Fibroblast of upper back skin (primary cell): ENCODE results near the gene ATP4B.

Experiments
- DNase-seq: peaks from one replicate; pipeline ENCODE4 v3.0.0-alpha.2; 2013

Gene ATP4B

DNA sequence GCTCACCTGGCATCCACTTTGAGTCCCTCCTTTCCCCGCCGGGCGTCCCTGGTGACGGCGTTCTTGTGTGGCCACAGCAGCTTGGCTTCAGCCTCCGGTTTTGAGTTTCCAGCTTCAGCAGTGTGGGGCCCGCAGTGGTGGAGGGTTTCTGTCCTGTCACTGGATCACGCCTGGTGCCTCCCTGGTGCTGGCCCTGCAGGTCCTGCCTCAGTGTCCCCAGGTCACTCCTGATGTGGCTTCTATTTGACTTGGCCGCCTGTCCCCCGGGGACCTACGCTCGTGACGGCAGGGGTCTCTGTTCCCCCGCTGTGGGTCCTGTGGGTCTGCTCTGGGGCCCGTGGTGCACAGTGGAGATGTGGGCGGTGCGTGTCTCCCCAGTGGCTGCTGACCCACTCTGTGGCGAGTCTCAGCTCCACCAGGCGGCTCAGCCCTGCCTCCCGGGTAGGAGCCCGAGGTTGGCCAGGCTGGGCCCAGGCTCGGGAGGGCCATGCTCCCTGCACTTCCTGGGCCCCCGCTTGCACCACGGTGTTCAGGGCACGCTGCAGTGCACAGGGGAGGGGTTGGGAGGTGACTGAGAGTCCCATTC is 1.9 kb downstream of the ATP4B start:
- no peak for DNase-seq

DNA sequence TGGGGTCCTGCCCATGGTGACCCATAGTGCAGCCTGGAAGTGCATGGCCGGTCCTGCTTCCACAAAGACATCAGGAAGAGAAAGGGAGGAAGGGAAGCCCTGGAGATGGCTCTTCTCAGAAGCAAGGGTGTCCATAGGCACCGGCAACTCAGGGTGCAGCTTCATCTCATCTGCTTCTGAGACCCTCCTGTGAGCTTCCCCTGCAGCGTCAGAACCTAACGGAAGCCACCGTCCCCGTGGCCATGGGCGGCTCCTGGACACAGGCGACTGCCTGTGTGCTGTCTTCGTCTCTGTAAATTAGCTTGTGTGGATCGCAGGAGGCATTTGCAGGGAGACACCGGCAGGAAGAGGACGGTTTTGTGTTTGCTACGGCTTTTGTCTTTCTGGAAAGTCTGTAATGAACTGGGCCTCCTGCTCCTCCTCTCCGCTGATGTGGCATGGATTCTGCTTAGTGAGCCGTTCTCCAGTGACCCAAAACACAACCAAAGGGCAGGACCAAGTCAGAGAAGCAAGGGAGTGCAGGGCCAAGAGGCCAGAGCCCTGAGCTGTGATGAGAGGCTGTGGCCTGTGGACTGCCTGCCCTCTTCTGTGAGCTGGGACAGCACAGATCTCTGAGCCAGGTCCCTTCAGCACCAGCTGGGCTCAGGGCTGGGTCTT is 2.5 kb downstream of the ATP4B start:
- no peak for DNase-seq

DNA sequence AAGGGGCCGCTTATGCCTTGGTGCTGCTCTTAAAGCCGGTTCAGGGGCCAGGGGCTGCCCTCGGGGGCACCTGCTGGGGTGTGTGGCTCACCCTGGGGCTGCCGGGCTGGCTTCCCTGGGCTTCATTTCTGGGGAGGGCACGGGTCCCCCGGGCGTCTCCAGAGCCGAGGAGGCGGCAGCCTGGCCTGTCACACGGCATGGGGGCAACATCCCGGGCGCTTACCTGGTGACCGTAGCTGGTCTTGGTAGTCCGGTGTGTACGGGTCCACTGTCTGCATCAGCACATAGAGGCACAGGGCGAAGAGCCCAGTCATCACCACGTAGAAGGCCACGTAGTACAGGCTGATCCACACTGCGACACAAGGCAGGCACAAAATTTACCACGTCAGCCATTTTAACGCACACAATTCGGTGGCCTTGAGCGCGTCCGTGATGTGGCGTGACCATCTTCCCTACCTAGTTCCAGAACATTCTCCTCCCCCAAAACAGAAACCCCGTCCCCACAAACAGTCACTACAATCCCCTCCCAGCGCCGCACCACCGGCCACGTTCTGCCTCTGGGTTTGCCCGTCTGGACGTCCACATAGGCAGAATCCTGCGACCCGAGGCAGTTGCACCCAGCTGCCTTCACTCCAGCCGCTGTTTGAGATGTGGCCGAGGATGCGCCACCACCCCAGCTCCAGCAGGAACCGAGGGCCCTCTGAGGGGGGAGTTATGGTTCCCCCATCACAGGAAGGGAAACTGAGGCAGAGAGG is 3.2 kb downstream of the ATP4B start:
- no peak for DNase-seq

DNA sequence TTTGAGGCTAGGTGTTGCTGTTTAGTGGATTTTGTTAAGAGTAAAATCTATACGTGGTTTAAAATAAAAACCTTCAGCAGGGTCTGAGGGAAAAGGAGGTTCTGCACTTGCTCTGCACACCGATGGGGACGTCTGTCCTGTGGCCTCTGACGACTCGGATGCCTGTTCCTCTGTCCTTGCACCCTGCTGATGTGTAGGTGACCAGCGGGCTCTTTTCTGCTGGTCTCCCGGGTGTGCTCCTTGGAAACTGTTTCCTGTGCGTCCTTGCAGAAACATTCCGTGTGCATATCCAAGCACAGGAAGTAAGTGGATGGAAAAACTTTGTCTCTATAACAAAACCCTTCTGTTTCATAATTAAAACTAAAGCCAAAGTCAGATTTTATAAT is 3.8 kb downstream of the ATP4B start:
- DNase-seq: no peak

DNA sequence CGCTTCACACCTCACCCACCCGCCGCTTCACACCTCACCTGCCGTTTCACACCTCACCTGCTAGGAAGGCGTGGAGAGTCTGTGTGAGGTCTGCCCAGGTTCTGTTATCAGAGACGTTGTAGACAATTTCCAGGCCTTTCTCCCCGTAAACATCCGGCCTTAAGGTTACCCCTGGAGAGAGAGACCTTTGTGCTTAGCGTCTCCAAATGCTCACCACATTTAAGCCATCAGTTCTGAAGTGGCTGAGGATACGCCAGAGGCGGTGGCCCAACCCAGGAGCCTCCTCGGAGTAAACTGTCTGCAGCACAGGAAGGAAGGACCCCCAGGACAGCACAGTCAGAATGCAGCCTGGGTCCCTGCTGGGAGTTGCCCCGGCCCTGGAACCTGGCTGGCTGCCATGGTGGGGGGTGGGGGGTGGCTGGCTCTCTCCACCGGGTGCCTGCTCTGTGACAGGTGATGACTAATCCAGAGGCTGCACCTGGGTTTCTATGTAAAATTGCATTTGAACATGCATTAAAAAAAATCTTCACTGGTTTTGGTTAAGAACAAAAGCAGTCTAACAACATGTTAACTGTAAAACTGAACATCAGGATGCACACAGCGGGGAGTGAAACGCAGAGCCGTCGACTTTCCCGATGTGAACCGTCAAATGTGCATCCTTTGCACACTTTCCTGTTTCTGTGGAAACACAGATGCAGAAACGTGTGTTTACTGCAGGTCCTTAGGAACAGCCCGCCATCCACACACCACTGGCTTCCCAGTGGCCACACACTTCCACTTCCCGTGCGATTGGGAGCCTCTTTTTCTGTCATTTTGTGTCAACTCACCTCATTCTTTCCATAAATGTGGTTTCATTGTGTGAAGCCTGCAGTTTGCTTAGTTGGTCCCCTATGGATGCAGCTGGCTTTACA is 4.5 kb downstream of the ATP4B start:
- no peak for DNase-seq

DNA sequence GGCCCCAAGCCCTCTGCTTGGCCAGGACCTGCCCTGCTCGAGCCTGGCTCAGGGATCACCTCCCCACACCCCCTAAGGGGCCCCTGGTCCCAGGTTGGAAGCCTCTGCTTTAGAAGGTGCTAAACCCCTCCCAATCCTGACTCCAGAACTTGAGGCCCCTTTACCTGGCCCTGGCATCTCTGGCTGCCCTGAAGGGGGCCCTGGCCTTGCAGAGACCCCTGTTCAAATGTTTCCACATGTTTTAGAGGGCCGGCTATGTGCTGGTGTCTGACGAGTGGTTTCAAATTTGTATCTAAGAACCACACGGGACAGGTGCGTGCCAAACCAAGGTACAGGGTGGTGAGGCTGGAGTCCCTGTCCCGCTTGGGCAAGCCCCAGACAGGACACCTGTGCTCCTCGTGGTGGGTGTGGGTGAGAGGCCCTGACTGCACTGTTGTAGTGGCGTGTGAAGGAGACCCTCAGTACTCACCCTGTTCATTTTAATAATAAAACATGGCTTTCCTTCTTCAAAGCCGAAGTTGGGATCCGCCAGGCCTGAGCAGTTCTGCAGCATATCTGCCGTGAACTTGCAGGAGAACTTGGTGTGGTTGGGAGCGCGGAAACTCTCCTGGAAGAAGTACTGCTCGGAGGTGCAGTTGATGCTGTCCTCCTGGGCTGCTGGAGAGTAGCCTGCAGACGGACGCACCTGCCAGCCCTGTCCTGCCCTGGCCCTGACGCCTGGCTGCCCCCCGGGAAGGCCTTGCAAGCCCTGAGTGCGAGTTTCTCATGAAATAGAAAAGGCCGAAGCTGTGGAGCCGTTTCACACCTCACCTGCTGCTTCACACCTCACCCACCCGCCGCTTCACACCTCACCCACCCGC is 5.4 kb downstream of the ATP4B start:
- DNase-seq: no peak

DNA sequence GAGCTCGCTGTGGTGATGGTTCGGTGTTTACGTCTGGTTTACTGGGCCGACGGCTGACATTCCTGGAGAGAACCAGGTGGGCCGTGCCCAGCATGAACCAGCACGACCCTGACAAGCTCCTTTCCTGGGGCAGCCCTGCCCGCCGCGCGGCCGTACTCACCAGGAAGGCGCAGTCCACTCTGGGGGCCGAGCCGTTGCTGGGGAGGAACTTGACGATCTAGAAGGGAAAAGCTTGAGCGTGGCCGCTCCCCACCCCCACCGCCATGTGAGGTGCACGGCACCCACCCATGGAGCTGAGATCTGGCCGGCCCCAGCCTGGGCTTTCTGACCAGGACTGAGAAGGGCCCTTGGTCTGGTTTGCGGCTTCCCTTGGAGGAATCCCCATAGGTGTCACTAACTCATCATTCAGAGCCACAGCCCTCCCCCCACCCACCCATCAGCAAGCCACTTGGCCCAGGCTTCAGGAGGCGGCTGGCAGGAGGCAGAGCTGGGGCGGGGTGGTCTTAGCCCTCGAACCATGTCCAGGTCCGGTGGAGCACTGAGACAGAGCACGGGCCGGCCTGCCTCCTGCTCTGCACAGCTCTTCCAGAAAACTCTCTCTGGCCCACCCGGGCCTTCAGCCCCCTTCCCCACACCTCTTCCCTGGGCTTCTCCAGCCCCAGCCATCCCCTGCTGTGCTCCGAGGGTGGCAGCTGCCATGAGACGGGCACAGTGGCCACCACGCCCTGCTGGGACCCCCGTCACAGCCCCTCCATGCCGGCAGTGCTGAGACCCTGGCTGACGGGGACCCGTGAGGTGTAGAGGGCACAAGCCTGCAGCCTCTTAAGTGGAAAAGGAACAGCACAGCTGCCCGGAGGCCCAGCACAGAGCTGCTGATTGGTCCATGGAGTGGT is 6.2 kb downstream of the ATP4B start:
- no peak for DNase-seq

DNA sequence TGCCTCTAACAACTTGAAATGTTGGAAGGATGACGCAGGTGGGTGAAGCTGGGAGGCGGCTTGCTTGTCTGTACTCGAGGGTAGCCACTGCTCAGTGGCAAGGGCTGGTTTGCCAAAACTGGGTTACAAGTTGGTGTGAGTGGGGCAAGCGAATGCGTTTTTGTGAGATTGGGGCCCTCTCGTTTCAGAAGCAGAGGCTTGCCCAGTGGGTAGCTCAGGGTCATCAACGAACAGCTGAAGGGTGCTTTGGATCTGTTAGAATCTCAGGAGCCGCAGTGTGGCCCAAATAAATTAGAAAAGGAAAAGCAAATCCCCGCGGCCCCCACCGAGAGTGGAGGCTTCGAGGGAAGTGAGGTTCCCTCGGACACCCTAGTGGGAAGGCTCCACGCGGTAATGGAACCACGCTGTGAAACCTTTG is 7.3 kb downstream of the ATP4B start:
- DNase-seq: no peak

DNA sequence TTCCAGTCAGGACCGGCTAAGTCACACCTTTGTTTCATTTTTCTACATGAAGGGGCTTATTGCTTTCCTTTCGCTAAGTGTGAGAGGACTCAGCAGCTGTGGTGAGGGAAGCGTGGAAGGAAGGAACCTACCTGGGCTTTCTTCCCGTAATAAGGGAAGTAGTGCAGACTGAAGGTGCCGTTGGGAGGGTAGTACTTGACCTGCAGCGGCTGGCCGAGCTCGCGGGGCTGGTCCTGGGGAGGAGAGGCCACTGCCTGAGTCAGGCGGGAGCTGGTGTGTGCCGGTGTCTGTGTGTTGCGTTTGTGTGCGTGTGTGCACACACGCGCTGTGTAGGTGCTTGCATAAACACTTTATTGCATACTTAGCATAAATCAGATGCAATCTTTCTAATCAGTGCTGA is 7.7 kb downstream of the ATP4B start:
- no peak for DNase-seq

DNA sequence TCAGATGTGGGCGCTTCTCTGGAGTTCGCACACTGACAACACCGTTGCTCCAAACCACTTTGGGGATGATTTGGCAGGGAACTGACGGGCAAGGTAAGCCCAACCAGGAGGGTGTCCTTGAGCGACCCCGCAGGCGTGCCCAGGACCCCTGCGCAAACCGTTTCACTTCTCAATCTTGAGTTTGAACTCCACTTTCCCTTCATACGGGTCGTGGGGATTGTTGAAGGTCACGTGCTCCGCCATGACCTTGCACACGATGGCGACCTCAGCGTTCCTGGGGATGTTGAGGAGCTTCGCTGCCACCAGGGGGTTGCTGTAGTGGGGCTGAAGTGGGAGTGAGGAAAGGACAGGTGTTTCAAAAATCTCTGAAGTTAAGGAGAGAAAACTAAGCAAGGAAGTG is 8.8 kb downstream of the ATP4B start:
- DNase-seq: no peak

DNA sequence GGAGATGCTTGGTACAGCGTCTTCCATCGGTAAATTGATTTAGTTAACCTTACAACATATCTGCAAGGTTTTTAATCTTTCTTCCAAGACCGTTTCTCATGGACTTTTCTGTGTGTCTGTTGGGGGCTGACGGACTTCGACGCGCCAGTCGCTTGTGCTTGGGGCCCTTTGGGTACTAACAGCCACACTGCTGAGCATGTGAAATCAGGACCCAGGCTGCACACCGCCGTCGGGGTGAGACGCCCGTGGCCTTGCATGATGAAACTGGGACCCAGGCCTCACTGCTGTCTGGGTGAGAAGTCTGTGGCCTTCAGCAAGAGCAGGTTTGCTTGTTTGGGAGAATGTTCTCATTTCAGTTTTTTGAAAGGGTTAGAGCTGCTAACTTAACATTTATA is 9.8 kb downstream of the ATP4B start:
- DNase-seq: no peak

DNA sequence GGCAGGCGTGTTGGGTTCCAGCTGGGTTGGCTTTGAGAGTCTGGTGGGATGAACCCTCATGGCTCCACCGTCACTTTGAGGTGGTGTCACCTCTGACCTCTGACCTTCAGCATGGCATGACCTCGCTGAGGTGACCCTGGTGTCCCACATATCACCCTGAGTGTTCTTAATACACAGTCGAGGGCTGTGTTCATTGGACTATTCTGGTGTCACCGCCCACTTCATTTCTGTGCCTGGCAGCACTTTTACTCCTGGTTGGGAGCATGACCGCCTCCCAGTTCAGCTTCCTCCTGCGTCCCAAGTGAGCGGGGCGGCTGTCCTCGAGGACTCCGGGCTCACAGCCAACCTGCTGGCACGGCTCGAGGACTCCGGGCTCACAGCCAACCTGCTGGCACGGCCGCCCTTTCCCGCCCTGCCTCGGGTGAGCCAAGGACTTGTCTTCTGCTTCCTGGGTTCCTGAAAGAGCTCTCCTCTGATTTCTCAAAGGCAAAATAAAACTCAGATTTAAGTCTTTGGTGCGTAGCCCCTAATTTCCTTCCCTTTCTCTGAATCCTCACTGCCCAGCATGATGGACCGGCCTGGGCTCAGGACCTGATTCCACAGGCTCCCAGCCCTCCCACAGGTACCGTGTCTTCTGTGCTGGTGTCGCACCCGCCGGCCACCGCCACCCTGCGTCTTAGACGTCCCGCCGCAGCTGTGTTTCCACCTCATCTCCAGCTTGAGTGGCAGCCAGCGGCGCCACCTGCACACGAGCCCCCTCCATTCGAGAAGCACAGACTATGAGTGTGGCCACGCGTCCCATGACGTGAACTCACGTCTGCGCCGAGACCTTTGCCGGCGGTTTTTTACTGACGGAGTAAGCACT is 10.4 kb downstream of the ATP4B start:
- DNase-seq: no peak

DNA sequence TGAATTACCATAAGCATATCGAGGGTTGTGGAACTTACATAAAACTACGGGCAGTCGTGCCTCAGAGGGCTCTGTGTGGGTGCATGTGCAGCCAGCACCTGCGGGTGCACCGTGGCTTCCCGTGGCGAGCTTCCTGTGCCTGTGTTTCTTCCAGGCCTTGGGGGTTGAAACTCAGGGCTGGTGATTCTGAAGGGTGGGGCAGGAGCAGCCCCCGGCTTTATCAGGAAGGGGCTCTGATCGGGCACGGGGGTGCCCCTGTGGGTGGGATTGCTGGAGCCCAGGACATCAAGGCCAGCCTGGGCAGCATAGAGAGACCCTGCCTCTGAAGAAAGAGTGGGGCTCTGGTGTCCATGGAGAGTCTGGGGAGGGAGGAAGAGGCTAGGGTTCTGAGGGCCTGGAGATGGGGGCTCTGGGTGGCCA is 11.1 kb downstream of the ATP4B start:
- DNase-seq: no peak

DNA sequence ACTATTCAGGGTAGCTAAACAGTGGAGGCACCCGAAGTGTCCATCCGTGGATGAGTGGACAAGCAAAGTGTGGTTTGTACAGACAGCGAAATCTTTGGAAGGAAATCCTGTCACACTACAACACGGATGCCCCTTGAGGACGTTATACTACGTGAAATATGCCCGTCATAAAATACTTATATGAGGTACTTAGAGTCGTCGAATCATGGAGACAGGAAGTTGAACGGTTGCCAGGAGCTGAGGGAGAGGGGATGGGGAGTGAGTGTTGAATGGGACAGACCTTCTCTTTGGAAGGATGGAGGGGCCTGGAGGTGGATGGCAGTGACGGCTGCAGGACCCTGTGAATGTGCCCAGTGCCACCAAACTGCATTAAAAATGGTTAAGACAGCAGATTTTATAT is 11.6 kb downstream of the ATP4B start:
- DNase-seq: no peak

DNA sequence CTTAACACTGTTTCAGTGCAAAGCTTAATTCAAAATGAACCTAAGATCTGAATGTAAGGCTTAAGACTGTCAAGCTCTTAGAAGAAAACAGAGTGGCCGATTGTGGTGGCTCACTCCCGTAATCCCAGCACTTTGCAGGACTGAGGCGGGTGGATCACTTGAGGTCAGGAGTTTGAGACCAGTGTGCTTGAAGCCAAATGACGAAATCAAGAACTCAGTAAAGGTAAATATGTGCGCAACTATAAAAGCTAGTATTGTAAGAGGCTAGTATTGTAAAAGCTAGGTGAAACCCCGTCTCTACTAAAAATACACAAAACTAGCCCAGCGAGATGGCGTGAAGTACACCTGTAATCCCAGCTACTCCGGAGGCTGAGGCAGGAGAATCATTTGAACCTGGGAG is 12.7 kb downstream of the ATP4B start:
- no peak for DNase-seq

DNA sequence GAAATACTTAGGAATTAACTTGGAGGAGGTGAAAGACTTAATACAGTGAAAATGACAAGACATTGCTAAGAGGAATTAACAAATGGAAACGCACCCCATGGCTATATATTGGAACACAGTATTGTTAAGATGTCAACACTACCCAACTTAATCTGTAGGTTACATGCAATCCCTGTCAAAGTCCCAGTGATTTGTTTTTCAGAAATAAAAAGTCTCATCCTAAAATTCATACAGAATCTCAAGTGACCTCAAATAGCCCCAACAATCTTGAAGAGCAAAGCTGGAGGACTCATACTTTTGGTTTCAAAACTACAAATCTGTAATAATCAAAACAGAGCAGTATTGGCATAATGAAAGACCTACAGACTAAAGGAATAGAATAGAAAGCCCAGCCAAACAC is 13.2 kb downstream of the ATP4B start:
- no peak for DNase-seq

DNA sequence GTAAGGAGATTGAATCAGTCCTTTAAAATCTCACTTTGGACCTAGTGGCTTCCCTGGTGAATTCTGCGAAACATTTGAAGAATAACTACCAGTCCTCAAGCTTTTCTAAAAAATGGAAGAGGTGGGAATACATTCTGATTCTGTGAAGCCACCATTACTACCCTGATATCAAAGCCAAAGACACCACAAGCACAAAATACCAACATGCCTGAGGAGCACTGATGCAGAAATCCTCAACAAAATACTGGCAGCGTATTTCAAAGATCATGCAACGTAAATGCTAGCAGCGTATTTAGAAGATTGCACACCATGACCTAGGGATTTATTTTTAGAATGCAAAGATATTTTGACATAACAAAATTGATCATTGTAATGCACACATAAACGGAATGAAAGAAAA is 14.4 kb downstream of the ATP4B start:
- no peak for DNase-seq

DNA sequence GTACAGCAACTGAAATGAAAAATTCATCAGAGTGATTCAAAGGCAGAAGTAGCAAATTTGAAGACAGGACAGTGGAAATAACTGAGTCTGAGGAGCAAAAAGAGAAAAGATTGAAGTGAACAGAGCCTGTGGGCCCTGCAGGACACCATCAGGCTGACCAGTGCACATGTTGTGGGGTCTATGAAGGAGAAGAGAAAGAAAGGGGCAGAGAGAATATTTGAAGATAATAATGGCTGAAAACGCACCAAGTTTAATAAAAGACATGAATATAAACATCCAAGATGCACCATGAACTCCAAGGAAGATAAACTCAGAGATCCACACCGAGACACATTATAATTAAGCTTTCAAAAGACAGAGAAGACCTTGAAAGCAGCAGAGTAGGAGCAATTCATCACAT is 15.4 kb downstream of the ATP4B start:
- no peak for DNase-seq

DNA sequence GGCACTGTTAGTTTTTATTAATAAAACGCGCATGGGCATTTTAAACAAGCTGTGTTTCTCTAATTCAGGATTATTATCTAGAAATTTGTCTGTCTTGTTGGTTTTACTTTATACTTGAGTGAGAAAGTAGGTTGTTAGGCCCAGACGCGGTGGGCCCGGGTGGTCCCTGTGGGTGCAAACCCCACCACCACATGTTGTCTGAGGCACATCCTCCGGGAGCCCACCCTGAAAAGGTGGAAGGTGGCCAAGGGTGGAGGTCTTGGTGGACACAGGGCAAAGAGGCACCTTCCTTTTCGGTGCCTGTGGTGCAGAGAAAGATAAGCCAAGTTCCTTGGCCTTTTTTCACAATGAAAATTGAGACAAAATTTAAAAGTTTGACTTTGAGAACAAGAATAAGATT is 16.6 kb downstream of the ATP4B start:
- DNase-seq: no peak

DNA sequence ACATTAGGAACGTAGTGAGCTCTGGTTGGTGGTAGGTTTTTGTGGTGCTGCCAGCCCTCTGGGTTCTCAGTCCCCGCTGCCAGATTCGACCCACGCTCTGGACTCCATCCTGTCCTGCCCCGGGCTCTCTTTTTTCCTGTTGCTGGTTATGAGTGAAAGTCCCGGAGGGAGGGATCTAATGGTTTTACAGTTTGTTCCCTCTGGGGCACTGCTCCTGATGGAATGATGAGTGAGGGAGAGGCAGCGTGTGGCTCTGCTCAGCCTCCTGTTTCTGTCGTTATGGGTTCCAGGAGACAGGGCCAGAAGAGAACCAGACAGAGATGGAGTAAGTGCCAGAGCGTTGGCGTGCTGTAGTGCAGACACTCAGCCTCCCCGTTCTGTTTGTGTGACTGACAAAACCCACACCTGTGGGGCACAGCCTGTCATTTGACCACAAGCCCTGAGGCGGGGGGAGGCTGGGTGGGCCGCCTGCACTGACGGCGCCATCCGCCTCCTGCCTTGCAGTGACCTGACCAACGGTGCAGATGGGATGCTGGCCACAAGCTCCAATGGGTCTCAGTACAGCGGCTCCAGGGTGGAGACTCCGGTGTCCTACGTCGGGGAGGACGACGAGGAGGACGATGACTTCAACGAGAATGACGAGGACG is 18.3 kb downstream of the ATP4B start:
- no peak for DNase-seq
